Right lobe of liver (tissue), 6 donors: ENCODE measurements around the gene RIPK4. TPM values are rescaled to one million over a fixed set of nuclear protein-coding genes. Genes with fewer than 3 reads are reported as not detected.

Experiments
- ATAC-seq, 4 donors: fragments of 200-7000 bp; cut with Tn5 transposase; one replicate each; pipeline ENCODE4 v1.9.1; 2020; ENCODE audit warnings: mild to moderate bottlenecking in 4 of 4, moderate library complexity in 4 of 4
- DNase-seq, 3 donors: peaks; one replicate each; pipeline ENCODE4 v3.0.0-alpha.2; 2020
- H3K27ac ChIP-seq, 3 donors: fragments of 200-600 bp; one replicate each; pipeline ENCODE4 v1.8.0; 2022
- H3K27me3 ChIP-seq, 2 donors: fragments of 200-600 bp; one replicate each; pipeline ENCODE4 v1.8.0; 2022
- H3K36me3 ChIP-seq, 4 donors: fragments of 200-600 bp; sonication (generic) in 1 of 4; one replicate each; pipeline versions ENCODE4 v1.5.1 to v1.8.0; 2017 to 2022; ENCODE audit warnings: control low read depth in 1 of 4
- H3K4me1 ChIP-seq, 4 donors: fragments of 200-600 bp; sonication (generic) in 1 of 4; one replicate each; pipeline versions ENCODE4 v1.5.1 to v1.8.0; 2017 to 2022; ENCODE audit warnings: control low read depth in 1 of 4
- H3K4me3 ChIP-seq, 3 donors: fragments of 200-600 bp; one replicate each; pipeline ENCODE4 v1.8.0; 2022
- H3K9me3 ChIP-seq, 4 donors: fragments of 200-600 bp; sonication (generic) in 1 of 4; one replicate each; pipeline versions ENCODE4 v1.5.1 to v1.8.0; 2017 to 2022; ENCODE audit warnings: control low read depth in 1 of 4
- POLR2A ChIP-seq: fragments of 450-650 bp; IDR thresholded peaks from one replicate; pipeline ENCODE4 v1.6.1; 2017; ENCODE audit warnings: antibody characterized with exemption, mild to moderate bottlenecking
- WGBS: methylation state at CpG from one replicate; pipeline ENCODE4 v1.1.6; 2018; ENCODE audit warnings: low coverage, low lambda C conversion rate; ENCODE audit not compliant: insufficient coverage; ENCODE audit errors: missing lambda C conversion rate; 5-methylcytosine and 5-hydroxymethylcytosine counted together
- intact Hi-C, 2 donors: fragments of 100-400 bp; cut with DNase I; formaldehyde crosslinking; loops; one replicate each; pipeline versions ENCODE4 v1.11.2 to v1.14.1; 2022
- total RNA-seq, 6 experiments: library from RNA; depleted of rRNA in 2 of 6; stranded (reverse); fragments of >200 nt in 2 of 6; fragmentation: NEBNext Ultra II Directional in 3 of 6; extraction: Animal tissue kit (Norgen Biotek cat#: 25700) in 3 of 6; gene quantifications; one replicate each; pipeline versions ENCODE4 v1.1.0 to v1.2.4, GENCODE V29; 2016 to 2023
- TF ChIP-seq, protein P1 (sequence below), 4 donors: fragments of 200-600 bp in 3 of 4; fragments of 450-650 bp in 1 of 4; IDR thresholded peaks; one replicate each; pipeline versions ENCODE4 v1.5.1 to v1.8.0; 2016 to 2022; ENCODE audit warnings: antibody characterized with exemption in 4 of 4, mild to moderate bottlenecking in 2 of 4
- donor health status: DM: no; HTN: yes; CAD: no.
- donor health status: DM: no; HTN: no; CAD: no.
- donor health status: DM: no; HTN: no; CAD: no.
- donor health status: DM: no; HTN: yes; CAD: no.
- donor health status: DM: no; HTN: yes; CAD: no.

Gene RIPK4
- total RNA-seq, 6 experiments from 2014 or later, result 6.7 to 18.7 (median 12.7) TPM

- Histone ChIP-seq H3K27me3 (no peaks in the 10 kb centered on the region), H3K9me3 (no peaks in the 10 kb centered on the region), H3K36me3 (no peaks in the 10 kb centered on the region), H3K4me1 (peaks cover 0 to 10% (median 4%) of the 10 kb centered on the region in 4 donors), H3K27ac (no peak overlapping the region), H3K4me3 (no peak overlapping the region)
- no peak for ATAC-seq
- intact Hi-C loops, result no loop called here
- no peak for DNase-seq
- 69% methylated on average over 6 of the region's 7 CpGs for WGBS
- no peak for TF ChIP-seq POLR2A
- TF ChIP-seq, protein P1, sequence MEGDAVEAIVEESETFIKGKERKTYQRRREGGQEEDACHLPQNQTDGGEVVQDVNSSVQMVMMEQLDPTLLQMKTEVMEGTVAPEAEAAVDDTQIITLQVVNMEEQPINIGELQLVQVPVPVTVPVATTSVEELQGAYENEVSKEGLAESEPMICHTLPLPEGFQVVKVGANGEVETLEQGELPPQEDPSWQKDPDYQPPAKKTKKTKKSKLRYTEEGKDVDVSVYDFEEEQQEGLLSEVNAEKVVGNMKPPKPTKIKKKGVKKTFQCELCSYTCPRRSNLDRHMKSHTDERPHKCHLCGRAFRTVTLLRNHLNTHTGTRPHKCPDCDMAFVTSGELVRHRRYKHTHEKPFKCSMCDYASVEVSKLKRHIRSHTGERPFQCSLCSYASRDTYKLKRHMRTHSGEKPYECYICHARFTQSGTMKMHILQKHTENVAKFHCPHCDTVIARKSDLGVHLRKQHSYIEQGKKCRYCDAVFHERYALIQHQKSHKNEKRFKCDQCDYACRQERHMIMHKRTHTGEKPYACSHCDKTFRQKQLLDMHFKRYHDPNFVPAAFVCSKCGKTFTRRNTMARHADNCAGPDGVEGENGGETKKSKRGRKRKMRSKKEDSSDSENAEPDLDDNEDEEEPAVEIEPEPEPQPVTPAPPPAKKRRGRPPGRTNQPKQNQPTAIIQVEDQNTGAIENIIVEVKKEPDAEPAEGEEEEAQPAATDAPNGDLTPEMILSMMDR (IDR thresholded peaks at IDR 0.05), result no peak
Observed at GRCh38 chr21:41709166-41709565, 57.7 kb downstream of the RIPK4 start.

DNA sequence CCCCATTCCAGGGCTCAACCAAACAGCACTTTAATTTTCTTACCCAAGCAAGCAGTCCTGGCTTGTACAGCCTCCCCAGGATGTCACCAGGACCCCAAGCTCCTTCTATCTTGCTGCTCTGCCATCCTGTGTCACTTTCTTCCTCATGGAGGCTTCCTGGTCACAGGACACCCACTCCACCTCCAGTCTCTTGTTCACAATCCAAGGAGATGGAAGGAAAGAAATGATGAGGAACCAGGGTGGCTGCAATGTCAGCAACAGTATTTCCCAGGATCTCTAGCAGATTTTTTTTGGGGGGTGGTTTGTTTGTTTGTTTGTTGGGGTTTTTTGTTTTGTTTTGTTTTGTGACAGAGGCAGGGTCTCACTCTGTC, 58.9 kb downstream of the RIPK4 start:
- no peak overlapping the region for H3K27ac ChIP-seq
- no peak for DNase-seq
- no peak for TF ChIP-seq POLR2A
- TF ChIP-seq, protein P1 (IDR thresholded peaks at IDR 0.05), result no peak
- no peaks in the 10 kb centered on the region for H3K27me3 ChIP-seq
- H3K4me3 ChIP-seq, result no peak overlapping the region
- no peaks in the 10 kb centered on the region for H3K9me3 ChIP-seq
- ATAC-seq, result no peak
- H3K4me1 ChIP-seq, result peaks cover 0 to 7% (median 0%) of the 10 kb centered on the region in 4 donors
- intact Hi-C loops, result no loop called here
- H3K36me3 ChIP-seq, result no peaks in the 10 kb centered on the region

DNA sequence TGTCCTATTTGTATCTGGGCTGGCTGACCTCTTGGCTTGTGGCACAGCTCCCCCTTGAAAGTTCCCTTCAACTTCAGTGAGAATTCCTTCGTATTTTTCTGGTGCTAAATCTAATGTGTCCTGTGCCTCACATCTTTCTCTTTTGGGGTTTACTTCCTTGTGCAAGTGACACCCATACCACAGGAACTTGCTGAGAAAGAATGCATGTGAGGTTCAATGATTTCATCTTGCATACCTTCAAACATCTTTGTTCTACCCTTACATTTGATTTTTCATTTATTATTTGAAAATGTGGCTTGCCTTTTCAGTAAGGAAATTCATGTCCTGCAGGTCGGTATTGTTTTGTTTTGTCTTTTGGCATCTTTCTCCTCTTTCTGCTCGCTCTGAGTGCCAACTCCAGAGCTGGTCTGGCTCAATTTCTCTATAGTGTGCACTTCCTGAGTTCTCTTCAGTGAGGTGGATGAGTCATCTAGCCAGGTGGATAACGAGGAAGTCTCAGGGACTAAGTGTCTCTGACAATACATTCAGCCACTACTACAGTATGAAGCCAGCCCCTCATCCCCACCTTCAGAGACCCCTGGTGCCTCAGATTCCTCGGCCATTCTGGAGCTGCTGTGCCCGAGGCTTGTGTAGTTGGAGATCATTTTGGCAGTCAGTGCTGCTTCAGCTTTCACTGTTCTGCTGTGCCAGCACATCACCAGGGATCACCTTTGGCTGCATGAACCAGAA, 59.5 kb downstream of the RIPK4 start:
- 40% methylated on average over 4 of the region's 6 CpGs for WGBS
- TF ChIP-seq, protein P1 (IDR thresholded peaks at IDR 0.05), result no peak
- TF ChIP-seq POLR2A, result no peak
- Histone ChIP-seq H3K27me3 (no peaks in the 10 kb centered on the region), H3K36me3 (no peaks in the 10 kb centered on the region), H3K4me1 (peaks cover 0 to 7% (median 0%) of the 10 kb centered on the region in 4 donors), H3K27ac (no peak overlapping the region), H3K4me3 (no peak overlapping the region), H3K9me3 (no peaks in the 10 kb centered on the region)
- ATAC-seq (peak; percentile 28 to 83 (median 64)), DNase-seq (no peak)
- intact Hi-C loops, result no loop called here

DNA sequence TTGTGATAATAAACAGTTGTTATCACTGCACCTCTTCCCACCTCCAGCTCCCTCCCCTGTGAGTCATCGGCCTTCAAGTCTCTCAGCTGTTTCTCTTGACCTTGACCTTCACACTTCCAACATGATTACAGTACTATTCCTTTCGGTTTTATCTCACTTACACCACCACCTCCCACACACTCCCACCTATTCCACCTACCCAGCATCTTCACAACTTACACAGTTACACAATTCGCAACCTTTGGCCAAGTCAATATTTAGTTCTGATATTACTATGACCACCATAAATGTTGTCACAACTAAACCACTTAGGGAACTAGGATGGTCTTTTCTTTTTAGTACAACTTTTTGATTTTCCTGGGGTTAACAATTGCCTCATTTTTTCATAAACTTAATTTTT, 60.2 kb downstream of the RIPK4 start:
- H3K36me3 ChIP-seq, result no peaks in the 10 kb centered on the region
- no peak for DNase-seq
- no peaks in the 10 kb centered on the region for H3K9me3 ChIP-seq
- ATAC-seq, result peak in 3 of 4 donors; percentile 48 to 76 (median 62)
- H3K27me3 ChIP-seq, result no peaks in the 10 kb centered on the region
- TF ChIP-seq, protein P1 (IDR thresholded peaks at IDR 0.05), result no peak
- no peak for TF ChIP-seq POLR2A
- H3K4me3 ChIP-seq, result no peak overlapping the region
- intact Hi-C loops, result no loop called here
- no peak overlapping the region for H3K27ac ChIP-seq
- 20% methylated on average over 3 of the region's 3 CpGs for WGBS
- peaks cover 0 to 7% (median 0%) of the 10 kb centered on the region in 4 donors for H3K4me1 ChIP-seq
